Activated naive CD4-positive, alpha-beta T cell treated with anti-CD3 and anti-CD28 coated beads, Interleukin-2, amount 10 ng/mL, durations not matched to agents 7 days and 5 days (primary cell): ENCODE measurements around the gene CYB561D2.

Source experiments
- CTCF ChIA-PET: fragments of 350-600 bp; sonication (Branson Sonifier 250); formaldehyde crosslinking; loops from one replicate; lab custom pipeline; 2021; ENCODE audit warnings: antibody characterized with exemption; lab: Charles Lee
- DNase-seq: peaks from one replicate; pipeline ENCODE4 v3.0.0-alpha.2; 2020
- H3K27ac Mint-ChIP-seq: one replicate; pipeline ENCODE4 v1.8.0; 2021; ENCODE audit warnings: mild to moderate bottlenecking, moderate library complexity, mixed read lengths
- H3K27me3 Mint-ChIP-seq: one replicate; pipeline ENCODE4 v1.8.0; 2021; ENCODE audit warnings: mild to moderate bottlenecking, mixed read lengths
- H3K36me3 Mint-ChIP-seq: one replicate; pipeline ENCODE4 v1.8.0; 2021; ENCODE audit warnings: mixed read lengths
- H3K4me1 Mint-ChIP-seq: one replicate; pipeline ENCODE4 v1.8.0; 2021; ENCODE audit warnings: mixed read lengths
- H3K4me3 Mint-ChIP-seq: one replicate; pipeline ENCODE4 v1.8.0; 2021; ENCODE audit warnings: mild to moderate bottlenecking, moderate library complexity, mixed read lengths
- H3K9me3 Mint-ChIP-seq: one replicate; pipeline ENCODE4 v1.8.0; 2021; ENCODE audit warnings: mixed read lengths

CYB561D2 gene

DNA sequence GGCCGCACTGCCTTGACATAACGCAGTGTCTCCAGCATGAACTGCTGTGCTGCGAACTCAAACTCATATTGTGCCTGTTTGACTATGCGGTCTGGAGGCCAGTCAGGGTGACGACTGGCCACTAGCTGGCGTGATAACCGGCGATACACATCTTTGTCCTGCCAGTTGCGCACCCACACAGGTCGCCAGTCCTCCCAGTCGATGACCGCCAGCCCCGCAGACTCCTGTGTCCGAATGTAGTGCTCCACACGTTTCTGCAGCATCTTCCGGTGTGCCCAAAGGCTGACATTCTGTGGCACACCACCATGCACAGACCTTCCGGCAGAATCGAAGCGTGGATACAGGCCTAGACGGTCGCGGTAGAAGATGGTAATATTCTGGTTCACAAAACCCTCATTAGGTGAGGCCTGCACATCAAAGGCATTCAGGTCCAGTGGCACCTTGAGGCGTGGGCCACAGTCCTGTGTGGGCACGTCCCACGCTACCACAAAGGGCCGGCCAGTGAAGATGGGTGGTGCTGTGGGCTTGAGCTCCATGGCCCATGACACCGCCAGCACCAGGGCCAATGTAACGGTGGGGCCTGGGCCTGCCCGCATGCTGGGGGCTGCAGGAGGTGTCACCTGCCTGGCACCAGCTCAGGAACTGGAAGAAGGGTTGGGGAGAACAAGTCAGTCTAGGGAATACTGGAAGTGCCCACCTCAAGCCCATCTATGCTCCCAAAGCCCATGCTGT is 30.6 kb upstream of the CYB561D2 start:
- Mint-ChIP-seq H3K27me3 (no peaks in the 10 kb centered on the region), H3K36me3 (peaks cover 6% of the 10 kb centered on the region), H3K4me3 (peak overlapping the region; percentile 94), H3K4me1 (peaks cover 51% of the 10 kb centered on the region), H3K27ac (no peak overlapping the region), H3K9me3 (no peaks in the 10 kb centered on the region)
- peak; percentile 21 for DNase-seq
- CTCF ChIA-PET = interaction anchor here (1.0 to 1.7 kb wide), 3 partner anchors 8 to 92 kb away, joined by 3 to 5 read pairs (median 4); partner anchors contain the start of gene TUSC2

DNA sequence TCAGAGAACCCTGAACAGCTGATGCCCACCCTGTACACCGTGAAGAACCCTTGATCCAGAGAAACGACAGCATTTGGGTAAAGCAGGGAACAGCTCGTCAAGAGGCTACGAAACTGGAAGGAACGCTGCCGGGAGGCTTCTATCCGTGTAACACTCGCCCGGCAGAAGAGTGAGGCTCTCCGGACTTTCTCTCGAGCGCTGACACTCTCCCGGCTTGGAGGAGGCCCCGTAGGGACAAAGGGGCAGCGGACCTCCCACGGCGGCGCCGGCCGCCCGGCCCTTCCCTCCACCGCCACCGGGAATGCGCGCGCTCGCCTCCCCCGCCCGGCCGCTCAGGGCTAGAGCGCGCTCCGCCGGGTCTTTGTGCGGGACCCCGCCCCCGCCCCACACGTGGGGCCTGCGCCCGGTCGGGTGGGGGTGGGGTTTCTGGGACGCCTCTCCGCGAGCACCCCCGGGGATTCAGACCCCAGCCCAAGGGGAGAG is 29.8 kb upstream of the CYB561D2 start:
- Mint-ChIP-seq H3K4me3 (peak overlapping the region; percentile 94), H3K9me3 (no peaks in the 10 kb centered on the region), H3K27me3 (no peaks in the 10 kb centered on the region), H3K27ac (peak overlapping the region; percentile 86), H3K36me3 (peaks cover 8% of the 10 kb centered on the region), H3K4me1 (peaks cover 47% of the 10 kb centered on the region)
- DNase-seq = peak; percentile 80
- CTCF ChIA-PET = interaction anchor here (0.7 to 2.2 kb wide), 5 partner anchors 9 to 93 kb away, joined by 3 to 8 read pairs (median 4); partner anchors contain the start of genes HYAL3 and NAA80

DNA sequence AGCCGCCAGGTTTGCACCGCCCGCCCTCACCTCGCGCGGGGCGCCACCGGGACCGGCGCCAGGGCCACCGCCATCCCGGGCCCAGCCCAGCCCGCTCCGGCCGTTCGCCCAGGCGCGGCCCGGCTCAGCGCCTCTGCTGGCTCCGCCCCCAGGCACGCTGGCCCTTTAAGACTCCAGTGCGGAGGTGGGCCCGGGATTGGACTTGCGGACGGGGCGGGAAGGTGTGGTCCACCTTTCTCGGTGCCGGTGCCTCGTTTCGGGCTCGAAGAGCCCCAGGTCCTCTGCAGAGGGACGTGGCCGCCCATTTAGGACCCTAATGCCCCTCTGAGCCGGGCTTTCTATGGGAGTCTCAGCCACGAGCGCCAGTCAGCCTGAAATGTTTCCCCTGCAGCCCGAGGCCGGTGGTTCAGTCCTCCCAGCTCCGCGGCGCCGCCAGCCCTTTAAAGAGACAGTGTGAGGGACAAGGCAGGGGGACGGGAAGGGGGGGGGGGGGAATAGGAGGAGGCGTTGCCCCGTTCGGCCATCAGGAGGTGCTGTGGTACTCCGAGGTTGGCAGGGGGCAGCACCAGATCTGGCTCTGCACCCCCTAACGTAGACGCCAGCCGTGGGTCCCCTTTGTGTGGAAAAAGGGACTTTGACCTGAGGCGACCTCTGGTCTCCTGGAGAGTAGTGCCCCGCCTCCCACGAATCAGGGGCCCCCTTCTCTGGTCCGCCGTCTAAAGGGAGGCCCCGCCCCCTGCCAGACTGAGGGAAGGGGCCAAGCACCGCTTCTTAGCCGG is 29.1 kb upstream of the CYB561D2 start:
- Mint-ChIP-seq H3K4me1 (peaks cover 45% of the 10 kb centered on the region), H3K36me3 (peaks cover 5% of the 10 kb centered on the region), H3K27me3 (no peaks in the 10 kb centered on the region), H3K4me3 (peak overlapping the region; percentile 72), H3K27ac (peak overlapping the region; percentile 91), H3K9me3 (no peaks in the 10 kb centered on the region)
- CTCF ChIA-PET = interaction anchor here (0.7 to 3.5 kb wide), 4 partner anchors 7 to 30 kb away, joined by 3 to 15 read pairs (median 6); partner anchors contain the start of genes HYAL3 and NAA80
- peak; percentile 90 for DNase-seq

DNA sequence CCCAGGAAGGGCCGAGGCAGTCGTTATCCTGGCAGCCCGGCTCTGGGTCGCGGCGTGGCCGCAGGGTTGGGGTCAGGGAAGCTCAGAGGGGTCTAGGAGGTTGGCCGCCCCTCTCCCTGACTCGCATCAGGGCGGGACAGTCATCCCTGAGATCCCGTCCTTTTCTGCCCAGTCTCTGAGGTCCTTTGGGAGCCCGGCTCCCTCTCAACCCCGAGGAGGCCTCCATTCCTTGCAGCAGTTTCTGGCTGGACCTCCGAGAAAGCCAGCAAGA is 28.6 kb upstream of the CYB561D2 start:
- no peak overlapping the region for H3K27ac Mint-ChIP-seq
- CTCF ChIA-PET = interaction anchor here (1.3 to 3.5 kb wide), 4 partner anchors 8 to 31 kb away, joined by 3 to 15 read pairs (median 6); partner anchors contain the start of genes HYAL3 and NAA80
- peaks cover 44% of the 10 kb centered on the region for H3K4me1 Mint-ChIP-seq
- H3K4me3 Mint-ChIP-seq = peak overlapping the region; percentile 72
- no peaks in the 10 kb centered on the region for H3K27me3 Mint-ChIP-seq
- no peaks in the 10 kb centered on the region for H3K9me3 Mint-ChIP-seq
- peaks cover 5% of the 10 kb centered on the region for H3K36me3 Mint-ChIP-seq
- no peak for DNase-seq

DNA sequence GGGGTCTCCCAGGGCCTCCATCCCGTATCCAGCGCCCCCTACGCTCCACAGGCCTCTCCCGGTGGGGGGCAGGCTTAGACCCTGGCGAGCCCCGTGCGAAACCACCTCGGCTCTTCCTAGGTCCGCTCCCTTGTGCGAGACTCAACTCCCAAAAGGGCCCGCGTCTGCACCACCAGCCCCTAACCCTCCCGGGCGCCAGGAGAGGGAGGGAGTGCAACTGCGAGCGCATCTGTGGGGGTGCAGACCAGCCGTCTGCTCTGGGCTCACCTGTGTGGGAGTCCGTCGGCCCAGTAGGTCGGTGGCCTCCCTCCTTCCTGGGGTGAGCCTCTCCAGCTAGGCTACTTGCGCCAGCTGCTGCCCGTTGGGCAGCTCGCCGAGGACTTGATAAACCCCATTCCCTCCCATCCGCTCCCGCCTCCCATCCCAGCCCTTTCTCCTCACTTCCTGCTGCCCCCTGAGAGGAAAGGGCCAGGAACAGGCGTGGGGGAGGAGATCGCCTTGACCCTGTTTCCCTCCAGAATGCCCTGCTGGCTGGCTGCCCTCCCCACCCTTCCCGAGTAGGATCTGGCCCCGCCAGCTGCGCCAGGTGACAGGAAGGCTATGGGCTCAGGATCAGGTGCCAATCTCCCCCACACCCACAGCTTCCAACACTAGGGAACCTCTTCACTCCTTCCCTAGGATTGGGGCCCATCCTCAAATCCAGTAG is 28.1 kb upstream of the CYB561D2 start, which contains the start of gene HYAL2:
Gene HYAL2 (minus strand): TSS at position 360 of the 706 bp plus-strand sequence. CDS start 2,256 bp downstream, outside the sequence.
- CTCF ChIA-PET = interaction anchor here (1.3 to 3.5 kb wide), 5 partner anchors 8 to 31 kb away, joined by 3 to 40 read pairs (median 8); partner anchors contain the start of genes HYAL3 and NAA80
- Mint-ChIP-seq H3K27me3 (no peaks in the 10 kb centered on the region), H3K27ac (peak within 1 kb of the TSS; percentile 91), H3K36me3 (peaks cover 5% of the 10 kb centered on the region), H3K9me3 (no peaks in the 10 kb centered on the region), H3K4me3 (peak within 1 kb of the TSS; percentile 72), H3K4me1 (peaks cover 44% of the 10 kb centered on the region)
- DNase-seq = no peak

DNA sequence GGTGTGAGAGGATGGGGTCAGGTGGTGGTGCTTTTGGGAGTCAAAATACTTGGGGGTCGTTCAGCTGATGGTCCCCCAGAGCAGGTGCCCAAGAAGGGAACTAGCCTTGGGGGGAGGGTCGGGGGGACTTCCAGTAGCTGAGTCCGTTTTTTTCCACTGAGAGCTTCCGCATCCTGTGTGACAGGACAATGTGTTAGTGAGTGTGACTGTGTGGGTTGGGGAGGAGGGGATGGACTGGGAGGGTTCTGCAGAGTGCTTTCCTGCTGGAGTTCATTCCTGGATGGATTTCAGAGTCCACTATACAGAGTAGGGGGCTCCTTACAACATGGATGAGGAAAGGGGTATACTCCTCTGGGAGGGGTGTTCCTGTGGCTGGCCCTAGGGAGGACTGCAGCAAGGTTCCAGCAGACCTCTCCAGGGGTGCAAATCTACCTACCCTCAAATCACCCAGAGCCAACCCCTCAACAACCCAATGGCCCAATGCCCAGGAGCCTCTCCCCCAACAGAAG is 27.5 kb upstream of the CYB561D2 start:
- DNase-seq = no peak
- H3K4me3 Mint-ChIP-seq = peak overlapping the region; percentile 33
- no peaks in the 10 kb centered on the region for H3K27me3 Mint-ChIP-seq
- peak overlapping the region; percentile 19 for H3K27ac Mint-ChIP-seq
- peaks cover 44% of the 10 kb centered on the region for H3K4me1 Mint-ChIP-seq
- H3K9me3 Mint-ChIP-seq = no peaks in the 10 kb centered on the region
- H3K36me3 Mint-ChIP-seq = peaks cover 5% of the 10 kb centered on the region
- CTCF ChIA-PET = interaction anchor here (1.0 to 3.5 kb wide), 6 partner anchors 9 to 51 kb away, joined by 3 to 40 read pairs (median 10); partner anchors contain the start of genes HYAL3 and NAA80

DNA sequence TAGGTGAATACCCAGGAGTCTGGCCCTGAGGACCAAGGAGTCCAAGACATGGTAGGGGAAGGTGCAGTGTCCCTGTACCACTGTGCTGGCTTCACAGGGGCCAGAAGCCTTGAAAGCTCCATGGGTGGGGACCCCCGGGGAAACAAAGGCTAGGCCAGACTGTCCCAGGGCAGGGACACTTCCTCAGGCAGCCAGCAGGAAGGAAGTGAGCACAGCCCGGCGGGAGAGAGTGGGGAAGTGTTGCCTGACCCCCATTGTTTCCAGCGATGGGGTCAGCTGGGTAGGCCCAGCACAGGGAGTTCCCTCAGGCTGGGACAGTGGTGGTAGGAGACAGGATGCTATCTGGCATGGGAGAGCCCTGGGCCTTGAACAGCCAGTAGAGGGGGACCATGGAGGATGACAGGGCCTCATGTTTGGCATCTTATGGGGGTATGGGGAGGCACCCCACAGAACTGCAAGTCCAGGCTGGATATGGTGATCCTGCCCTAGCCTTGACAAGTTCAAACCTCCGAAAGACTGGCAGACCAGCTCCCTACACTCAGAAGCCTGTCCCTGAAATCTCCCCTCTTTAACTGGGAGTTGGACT is 27.0 kb upstream of the CYB561D2 start:
- H3K9me3 Mint-ChIP-seq = no peaks in the 10 kb centered on the region
- CTCF ChIA-PET = interaction anchor here (0.8 to 3.5 kb wide), 19 partner anchors 8 to 132 kb away, joined by 3 to 40 read pairs (median 5); partner anchors contain the start of genes CYB561D2, GNAT1, HYAL1 and HYAL3
- H3K4me1 Mint-ChIP-seq = peaks cover 44% of the 10 kb centered on the region

DNA sequence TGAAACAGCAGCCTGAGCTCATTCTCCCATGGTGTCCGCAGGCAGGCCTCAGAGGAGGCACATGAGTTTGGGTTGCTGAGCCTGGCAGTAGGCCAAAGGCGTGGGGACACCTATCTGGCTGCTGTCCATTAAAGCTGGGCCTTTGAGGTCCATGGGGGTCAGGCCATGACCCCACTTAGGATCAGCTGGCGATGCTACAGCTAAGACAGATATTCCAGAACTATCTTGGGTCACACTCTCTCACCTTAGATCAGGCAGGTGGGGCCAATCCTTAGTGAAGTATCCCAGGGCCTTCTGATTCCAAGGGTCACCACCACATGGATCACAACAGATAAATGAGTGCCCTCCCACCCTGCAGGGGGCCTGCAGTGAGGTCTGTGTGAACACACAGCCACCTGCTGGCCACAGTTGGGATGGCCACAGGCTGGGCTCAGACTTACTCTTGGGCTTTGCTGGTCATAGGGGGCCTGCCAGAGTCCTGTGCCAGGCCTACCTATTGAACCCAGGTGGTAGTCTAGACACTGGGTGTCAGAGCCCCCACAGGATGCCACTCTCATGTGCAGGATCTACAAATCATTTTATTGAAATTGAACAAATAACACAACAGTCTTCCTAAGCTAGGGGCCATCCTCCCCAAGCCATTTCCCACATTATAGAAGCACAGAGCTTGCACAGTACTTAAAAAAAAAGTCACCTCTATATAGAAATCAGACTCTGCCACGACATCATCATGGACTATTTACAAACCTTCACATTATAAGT is 26.1 kb upstream of the CYB561D2 start:
- no peaks in the 10 kb centered on the region for H3K27me3 Mint-ChIP-seq
- peaks cover 38% of the 10 kb centered on the region for H3K4me1 Mint-ChIP-seq
- peak overlapping the region; percentile 2 for H3K4me3 Mint-ChIP-seq
- no peak overlapping the region for H3K27ac Mint-ChIP-seq
- CTCF ChIA-PET = interaction anchor here (0.8 to 3.5 kb wide), 19 partner anchors 10 to 133 kb away, joined by 3 to 40 read pairs (median 5); partner anchors contain the start of genes CYB561D2, GNAT1, HYAL1 and HYAL3
- peaks cover 7% of the 10 kb centered on the region for H3K36me3 Mint-ChIP-seq
- peak; percentile 78 for DNase-seq
- H3K9me3 Mint-ChIP-seq = no peaks in the 10 kb centered on the region

More for the DNA sequence above, 27.0 kb upstream of the CYB561D2 start:
- peaks cover 5% of the 10 kb centered on the region for H3K36me3 Mint-ChIP-seq
- H3K4me3 Mint-ChIP-seq = no peak overlapping the region
- DNase-seq = no peak
- H3K27ac Mint-ChIP-seq = no peak overlapping the region
- no peaks in the 10 kb centered on the region for H3K27me3 Mint-ChIP-seq

DNA sequence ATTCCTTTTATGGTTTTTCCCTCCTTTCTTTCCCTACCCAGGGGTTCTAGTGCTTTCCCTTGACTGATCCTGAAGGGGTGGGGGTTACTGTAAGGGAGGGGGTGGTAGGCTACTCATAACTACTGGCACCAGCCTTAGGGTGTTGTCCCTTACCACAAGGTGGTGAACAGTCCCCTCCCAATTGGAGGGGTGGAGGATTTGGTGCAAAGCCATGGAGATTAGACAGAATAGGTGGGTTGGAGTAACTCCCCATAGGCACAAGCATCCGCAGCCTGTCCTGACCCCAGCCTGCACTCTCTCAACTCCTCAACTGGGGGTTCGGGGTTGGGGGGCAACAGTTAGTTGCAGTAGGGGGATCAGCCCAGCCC is 25.6 kb upstream of the CYB561D2 start:
- DNase-seq = no peak
- Mint-ChIP-seq H3K9me3 (no peaks in the 10 kb centered on the region), H3K4me1 (peaks cover 33% of the 10 kb centered on the region), H3K4me3 (no peak overlapping the region), H3K36me3 (peaks cover 13% of the 10 kb centered on the region), H3K27me3 (no peaks in the 10 kb centered on the region), H3K27ac (no peak overlapping the region)
- CTCF ChIA-PET = interaction anchor here (1.0 to 3.5 kb wide), 11 partner anchors 10 to 134 kb away, joined by 3 to 40 read pairs (median 8); partner anchors contain the start of genes CYB561D2, GNAT1, HYAL3 and NAA80

DNA sequence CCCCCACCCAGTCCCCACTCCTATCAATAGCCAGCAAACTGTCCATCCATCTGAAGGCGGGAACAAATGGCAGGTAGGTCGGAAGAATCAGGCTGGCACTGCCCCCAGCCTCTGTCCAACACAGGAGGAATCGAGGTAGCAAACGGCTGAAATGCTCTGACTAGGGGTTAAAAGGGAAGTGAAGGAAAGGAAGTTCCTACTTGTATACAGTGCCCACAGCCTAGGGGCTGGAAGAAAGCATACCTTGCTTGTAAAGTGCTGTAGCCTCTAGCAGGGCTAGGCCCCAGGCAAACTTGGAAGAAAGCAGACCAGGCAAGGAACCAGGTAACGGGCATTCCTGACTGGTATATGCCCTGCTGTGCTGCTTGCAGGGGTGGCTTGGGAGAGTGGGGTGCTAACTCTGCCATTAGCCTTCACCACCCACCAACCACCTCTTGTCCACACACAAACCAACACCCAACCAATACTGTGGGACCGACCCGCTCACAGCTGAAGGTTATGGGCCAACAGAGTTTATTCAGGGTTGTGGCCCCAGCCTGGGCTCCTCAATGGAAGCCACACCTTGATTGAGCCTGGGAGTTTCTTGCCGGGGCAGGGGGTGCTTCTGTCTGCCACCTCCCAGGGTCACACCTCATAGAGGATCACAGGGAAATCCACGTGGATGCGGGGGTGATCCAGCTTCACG is 25.0 kb upstream of the CYB561D2 start:
- no peak overlapping the region for H3K27ac Mint-ChIP-seq
- peak overlapping the region; percentile 93 for H3K4me3 Mint-ChIP-seq
- DNase-seq = no peak
- no peaks in the 10 kb centered on the region for H3K9me3 Mint-ChIP-seq
- peaks cover 17% of the 10 kb centered on the region for H3K36me3 Mint-ChIP-seq
- H3K4me1 Mint-ChIP-seq = peaks cover 30% of the 10 kb centered on the region
- H3K27me3 Mint-ChIP-seq = no peaks in the 10 kb centered on the region
- CTCF ChIA-PET = interaction anchor here (1.4 to 3.5 kb wide), 4 partner anchors 11 to 51 kb away, joined by 3 to 15 read pairs (median 14); partner anchors contain the start of genes CYB561D2 and NPRL2

DNA sequence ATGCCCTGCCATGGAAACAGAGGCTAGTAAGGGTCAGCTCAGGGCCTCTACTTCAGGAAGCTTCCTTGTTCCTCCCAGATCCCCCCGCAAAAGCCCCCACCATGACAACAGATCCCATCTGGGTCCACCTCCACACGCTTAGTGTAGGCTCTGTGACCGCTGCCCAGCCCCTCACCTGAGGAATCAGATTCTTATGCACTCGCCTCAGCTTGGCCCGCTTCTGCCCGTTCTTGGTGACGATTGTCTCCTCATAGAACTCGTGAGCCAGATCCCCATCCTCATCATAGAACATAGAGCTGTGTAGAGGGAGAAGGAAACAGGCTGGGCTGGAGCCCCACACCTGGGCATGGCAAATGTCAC is 24.5 kb upstream of the CYB561D2 start:
- H3K4me3 Mint-ChIP-seq = peak overlapping the region; percentile 93
- H3K36me3 Mint-ChIP-seq = peaks cover 22% of the 10 kb centered on the region
- H3K9me3 Mint-ChIP-seq = no peaks in the 10 kb centered on the region
- peaks cover 29% of the 10 kb centered on the region for H3K4me1 Mint-ChIP-seq
- DNase-seq = no peak
- CTCF ChIA-PET = no interaction called here
- H3K27ac Mint-ChIP-seq = no peak overlapping the region
- H3K27me3 Mint-ChIP-seq = no peaks in the 10 kb centered on the region

DNA sequence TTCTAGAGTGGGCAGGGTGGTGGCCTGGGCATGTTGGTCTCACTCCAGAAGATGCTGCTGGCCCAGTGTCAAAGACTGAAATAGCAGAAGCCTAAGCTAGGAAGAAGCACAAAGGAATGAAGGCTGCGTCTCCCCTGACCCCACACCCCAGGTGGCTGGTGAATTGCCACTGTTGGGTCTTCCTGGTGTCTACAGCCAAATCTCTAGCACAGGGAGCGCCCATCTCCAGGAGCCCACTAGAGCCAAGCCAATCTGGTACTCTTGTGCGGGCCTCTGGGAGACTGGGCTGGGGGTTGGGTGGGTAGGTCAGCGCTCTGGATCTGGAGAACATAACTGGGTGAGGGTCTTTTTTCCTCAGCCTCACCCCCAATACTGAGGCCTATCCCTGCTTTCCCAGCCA is 23.5 kb upstream of the CYB561D2 start:
- no peaks in the 10 kb centered on the region for H3K9me3 Mint-ChIP-seq
- no peak for DNase-seq
- peaks cover 31% of the 10 kb centered on the region for H3K4me1 Mint-ChIP-seq
- CTCF ChIA-PET = interaction anchor here (1.1 kb wide), 1 partner anchor 24 kb away, joined by 3 read pairs; the partner anchor contains the start of gene HYAL1
- H3K27ac Mint-ChIP-seq = peak overlapping the region; percentile 52
- no peaks in the 10 kb centered on the region for H3K27me3 Mint-ChIP-seq
- peak overlapping the region; percentile 93 for H3K4me3 Mint-ChIP-seq
- peaks cover 28% of the 10 kb centered on the region for H3K36me3 Mint-ChIP-seq
